A549 (cell line): ENCODE results near the gene CDC45. TPM values are rescaled to one million over a fixed set of nuclear protein-coding genes. Genes with fewer than 3 reads are reported as not detected.

Source experiments
- ATAC-seq, 2 experiments: fragments of 200-7000 bp in 1 of 2; fragments of >200 bp in 1 of 2; cut with Nextera tagmentation in 1 of 2; cut with Tn5 transposase in 1 of 2; 3 replicates each; pipeline versions ENCODE4 v1.8.0 to v1.9.1; 2018 to 2020; ENCODE audit warnings: mild to moderate bottlenecking in 1 of 2, moderate library complexity in 1 of 2
- CTCF ChIA-PET: fragments of 300-600 bp; sonication (Branson Sonifier 250); formaldehyde crosslinking; extraction: SDS; loops from one replicate; lab custom pipeline; 2021; ENCODE audit warnings: antibody characterized with exemption, inconsistent platforms; lab: Yijun Ruan, JAX
- POLR2A ChIA-PET: fragments of 350-600 bp; formaldehyde crosslinking; extraction: SDS; loops from one replicate; lab custom pipeline; 2021; ENCODE audit warnings: antibody characterized with exemption, inconsistent platforms; lab: Yijun Ruan, JAX
- DNase-seq, 2 experiments: peaks; one replicate each; pipeline versions ENCODE4 v3.0.0 to v3.0.0-alpha.2; 2011 to 2016; ENCODE audit warnings: low read depth in 1 of 2, low spot score in 1 of 2
- FAIRE-seq: peaks from 2 replicates; lab custom pipeline; 2011; peaks lifted over from hg19 to GRCh38; lab: Jason Lieb, UNC
- H3K27ac ChIP-seq, 2 experiments: fragments of >200 bp; sonication (Bioruptor Twin); formaldehyde crosslinking; 3 replicates each; pipeline ENCODE4 v1.5.1; 2016 to 2017
- H3K4me1 ChIP-seq: fragments of >200 bp; sonication (Bioruptor Twin); formaldehyde crosslinking; 3 replicates; pipeline ENCODE4 v1.6.1; 2016
- H3K4me2 ChIP-seq: fragments of >200 bp; sonication (Bioruptor Twin); formaldehyde crosslinking; 3 replicates; pipeline ENCODE4 v1.6.1; 2016
- H3K4me3 ChIP-seq: fragments of >200 bp; sonication (Bioruptor Twin); formaldehyde crosslinking; 3 replicates; pipeline ENCODE4 v1.5.1; 2016
- H3K9me3 ChIP-seq: fragments of >200 bp; sonication (Bioruptor Twin); formaldehyde crosslinking; 3 replicates; pipeline ENCODE4 v1.6.1; 2016
- ATOH8 ChIP-seq: fragments of 250-450 bp; sonication (Bioruptor Pico); IDR thresholded peaks from 2 replicates; pipeline ENCODE4 v1.5.0; 2020; ENCODE audit warnings: low read depth, mild to moderate bottlenecking, moderate library complexity
- BHLHE40 ChIP-seq: IDR thresholded peaks from 2 replicates; pipeline ENCODE4 v1.6.1; 2012; ENCODE audit warnings: low read depth, low read length, inconsistent platforms
- CBX2 ChIP-seq: fragments of 200-600 bp; sonication (generic); IDR thresholded peaks from 2 replicates; pipeline ENCODE4 v1.6.1; 2016; ENCODE audit warnings: low read depth, mild to moderate bottlenecking, borderline replicate concordance
- CBX8 ChIP-seq: fragments of 200-600 bp; sonication (generic); IDR thresholded peaks from 2 replicates; pipeline ENCODE4 v1.6.1; 2016
- CHD2 ChIP-seq: fragments of 150-350 bp; IDR thresholded peaks from 2 replicates; pipeline ENCODE4 v1.6.1; 2014; ENCODE audit warnings: low read length; ENCODE audit not compliant: partially characterized antibody
- CHD4 ChIP-seq: fragments of 200-600 bp; sonication (generic); IDR thresholded peaks from 2 replicates; pipeline ENCODE4 v1.6.1; 2016; ENCODE audit warnings: antibody characterized with exemption, mild to moderate bottlenecking, borderline replicate concordance
- ESRRA ChIP-seq: fragments of 150-350 bp; IDR thresholded peaks from 2 replicates; pipeline ENCODE4 v1.6.1; 2014; ENCODE audit warnings: mild to moderate bottlenecking, low read length, borderline replicate concordance
- GATA3 ChIP-seq: IDR thresholded peaks from 2 replicates; pipeline ENCODE4 v1.6.1; 2012; ENCODE audit warnings: borderline replicate concordance
- HES2 ChIP-seq: fragments of >200 bp; sonication (Bioruptor Twin); formaldehyde crosslinking; IDR thresholded peaks from 2 replicates; pipeline ENCODE4 v1.6.1; 2016
- HEYL ChIP-seq: fragments of 250-450 bp; sonication (Bioruptor Pico); IDR thresholded peaks from 2 replicates; pipeline ENCODE4 v1.8.0; 2021; ENCODE audit warnings: mild to moderate bottlenecking, moderate library complexity
- HOXA7 ChIP-seq: fragments of 250-450 bp; sonication (Bioruptor Pico); IDR thresholded peaks from 2 replicates; pipeline ENCODE4 v1.5.0; 2020; ENCODE audit warnings: mild to moderate bottlenecking, moderate library complexity
- HOXB13 ChIP-seq: fragments of 250-450 bp; sonication (Bioruptor Pico); IDR thresholded peaks from 2 replicates; pipeline ENCODE4 v1.5.0; 2020; ENCODE audit warnings: low read depth, mild to moderate bottlenecking, moderate library complexity
- KDM1A ChIP-seq: fragments of 200-600 bp; sonication (generic); IDR thresholded peaks from 2 replicates; pipeline ENCODE4 v1.6.1; 2016; ENCODE audit warnings: low read depth, mild to moderate bottlenecking
- KDM5A ChIP-seq: fragments of 200-600 bp; sonication (generic); IDR thresholded peaks from 2 replicates; pipeline ENCODE4 v1.6.1; 2016; ENCODE audit warnings: antibody characterized with exemption, mild to moderate bottlenecking
- MAFK ChIP-seq: fragments of 450-650 bp; IDR thresholded peaks from 2 replicates; pipeline ENCODE4 v1.6.1; 2014; ENCODE audit not compliant: partially characterized antibody
- MAZ ChIP-seq: fragments of 150-350 bp; IDR thresholded peaks from 2 replicates; pipeline ENCODE4 v1.6.1; 2014; ENCODE audit warnings: antibody characterized with exemption, low read depth, low read length, borderline replicate concordance
- MYC ChIP-seq: IDR thresholded peaks from 2 replicates; pipeline ENCODE4 v1.6.1; 2012; ENCODE audit warnings: mild to moderate bottlenecking, inconsistent platforms, low read length, improper control_type of control experiment, borderline replicate concordance
- POLR2A ChIP-seq: IDR thresholded peaks from 2 replicates; pipeline ENCODE4 v1.6.1; 2012; ENCODE audit warnings: mild to moderate bottlenecking, low read length
- RAD21 ChIP-seq, 2 experiments: fragments of >200 bp in 1 of 2; sonication (Bioruptor Twin) in 1 of 2; formaldehyde crosslinking in 1 of 2; IDR thresholded peaks in 1 of 2; conservative IDR thresholded peaks in 1 of 2; 2 replicates in 1 of 2; 3 replicates in 1 of 2; pipeline ENCODE4 v1.6.1; 2012 to 2018; ENCODE audit warnings: inconsistent platforms in 1 of 2
- RARB ChIP-seq: fragments of 250-450 bp; sonication (Bioruptor Pico); IDR thresholded peaks from 2 replicates; pipeline ENCODE4 v1.8.0; 2021; ENCODE audit warnings: mild to moderate bottlenecking, moderate library complexity
- RFX5 ChIP-seq: fragments of 450-650 bp; IDR thresholded peaks from 2 replicates; pipeline ENCODE4 v1.7.1; 2014; ENCODE audit warnings: antibody characterized with exemption, mild to moderate bottlenecking, moderate library complexity
- RNF2 ChIP-seq: fragments of 200-600 bp; sonication (generic); IDR thresholded peaks from 2 replicates; pipeline ENCODE4 v1.6.1; 2016; ENCODE audit warnings: low read depth, mild to moderate bottlenecking, antibody characterized with exemption, moderate library complexity, borderline replicate concordance
- SREBF2 ChIP-seq: fragments of 450-650 bp; IDR thresholded peaks from 2 replicates; pipeline ENCODE4 v1.6.1; 2014; ENCODE audit warnings: mild to moderate bottlenecking, moderate library complexity
- TFCP2L1 ChIP-seq: fragments of 250-450 bp; sonication (Bioruptor Pico); IDR thresholded peaks from 2 replicates; pipeline ENCODE4 v1.5.0; 2021; ENCODE audit warnings: mild to moderate bottlenecking
- ZSCAN20 ChIP-seq: fragments of 250-450 bp; sonication (Bioruptor Pico); IDR thresholded peaks from 2 replicates; pipeline ENCODE4 v1.8.0; 2022; ENCODE audit warnings: mild to moderate bottlenecking, moderate library complexity
- WGBS: methylation state at CpG from one replicate; pipeline ENCODE4 v1.1.6; 2017; ENCODE audit errors: missing lambda C conversion rate; 5-methylcytosine and 5-hydroxymethylcytosine counted together
- polyA plus RNA-seq, 4 experiments: library from polyadenylated mRNA; depleted of rRNA in 3 of 4; stranded (reverse); fragments of >200 nt; fragmentation: RNase III in 1 of 4; extraction: RNeasy Plus Mini Kit Qiagen cat#74134 plus additional on column Dnase treatment in 1 of 4; gene quantifications; 2 replicates in 3 of 4; 3 replicates in 1 of 4; pipeline ENCODE4 v1.2.3, GENCODE V29; 2011 to 2017
- TF ChIP-seq, protein P1 (sequence below): fragments of 450-650 bp; IDR thresholded peaks from 2 replicates; pipeline ENCODE4 v1.6.1; 2014; ENCODE audit warnings: antibody characterized with exemption
- TF ChIP-seq, protein P2 (sequence below): IDR thresholded peaks from 2 replicates; pipeline ENCODE4 v1.6.1; 2012
- TF ChIP-seq, protein P3 (sequence below): fragments of >200 bp; sonication (Bioruptor Twin); formaldehyde crosslinking; IDR thresholded peaks from 3 replicates; pipeline ENCODE4 v1.6.1; 2016
- TF ChIP-seq, protein P4 (sequence below): IDR thresholded peaks from 2 replicates; pipeline ENCODE4 v1.6.1; 2012

CDC45 gene
- polyA plus RNA-seq, 2 of the 4 experiments (the other 2 are of a cell fraction) = 47.2 to 51.6 TPM

- no peak overlapping the region for H3K27ac ChIP-seq
- H3K9me3 ChIP-seq = no peaks in the 10 kb centered on the region
- no peaks in the 10 kb centered on the region for H3K4me1 ChIP-seq
- 94% methylated on average over 2 of the region's 3 CpGs for WGBS
- DNase-seq = no peak
- ChIA-PET POLR2A (no interaction called here), CTCF (interaction anchor here (1.7 kb wide), 1 partner anchor 131 kb away, joined by 17 read pairs; no protein-coding TSS in a partner anchor)
- no peak for ATAC-seq
- no peak for FAIRE-seq
- H3K4me3 ChIP-seq = no peak overlapping the region
- H3K4me2 ChIP-seq = no peak overlapping the region
- TF ChIP-seq, protein P1, sequence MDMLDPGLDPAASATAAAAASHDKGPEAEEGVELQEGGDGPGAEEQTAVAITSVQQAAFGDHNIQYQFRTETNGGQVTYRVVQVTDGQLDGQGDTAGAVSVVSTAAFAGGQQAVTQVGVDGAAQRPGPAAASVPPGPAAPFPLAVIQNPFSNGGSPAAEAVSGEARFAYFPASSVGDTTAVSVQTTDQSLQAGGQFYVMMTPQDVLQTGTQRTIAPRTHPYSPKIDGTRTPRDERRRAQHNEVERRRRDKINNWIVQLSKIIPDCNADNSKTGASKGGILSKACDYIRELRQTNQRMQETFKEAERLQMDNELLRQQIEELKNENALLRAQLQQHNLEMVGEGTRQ = no peak
- TF ChIP-seq ZSCAN20 (CRISPR knock-in tag) (no peak), MYC (no peak), RFX5 (no peak), HOXA7 (CRISPR knock-in tag) (no peak), POLR2A (no peak), BHLHE40 (no peak), ESRRA (no peak), ATOH8 (CRISPR knock-in tag) (no peak), MAFK (no peak), SREBF2 (no peak), KDM1A (no peak), CBX2 (no peak), RAD21 (conservative IDR thresholded peaks at IDR 0.05 in 1 of 2, IDR thresholded peaks at IDR 0.05 in 1 of 2) (no peak), MAZ (no peak)
- TF ChIP-seq, protein P2, sequence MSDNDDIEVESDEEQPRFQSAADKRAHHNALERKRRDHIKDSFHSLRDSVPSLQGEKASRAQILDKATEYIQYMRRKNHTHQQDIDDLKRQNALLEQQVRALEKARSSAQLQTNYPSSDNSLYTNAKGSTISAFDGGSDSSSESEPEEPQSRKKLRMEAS = no peak
- TF ChIP-seq, protein P3, sequence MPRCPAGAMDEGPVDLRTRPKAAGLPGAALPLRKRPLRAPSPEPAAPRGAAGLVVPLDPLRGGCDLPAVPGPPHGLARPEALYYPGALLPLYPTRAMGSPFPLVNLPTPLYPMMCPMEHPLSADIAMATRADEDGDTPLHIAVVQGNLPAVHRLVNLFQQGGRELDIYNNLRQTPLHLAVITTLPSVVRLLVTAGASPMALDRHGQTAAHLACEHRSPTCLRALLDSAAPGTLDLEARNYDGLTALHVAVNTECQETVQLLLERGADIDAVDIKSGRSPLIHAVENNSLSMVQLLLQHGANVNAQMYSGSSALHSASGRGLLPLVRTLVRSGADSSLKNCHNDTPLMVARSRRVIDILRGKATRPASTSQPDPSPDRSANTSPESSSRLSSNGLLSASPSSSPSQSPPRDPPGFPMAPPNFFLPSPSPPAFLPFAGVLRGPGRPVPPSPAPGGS = no peak
- TF ChIP-seq, protein P4, sequence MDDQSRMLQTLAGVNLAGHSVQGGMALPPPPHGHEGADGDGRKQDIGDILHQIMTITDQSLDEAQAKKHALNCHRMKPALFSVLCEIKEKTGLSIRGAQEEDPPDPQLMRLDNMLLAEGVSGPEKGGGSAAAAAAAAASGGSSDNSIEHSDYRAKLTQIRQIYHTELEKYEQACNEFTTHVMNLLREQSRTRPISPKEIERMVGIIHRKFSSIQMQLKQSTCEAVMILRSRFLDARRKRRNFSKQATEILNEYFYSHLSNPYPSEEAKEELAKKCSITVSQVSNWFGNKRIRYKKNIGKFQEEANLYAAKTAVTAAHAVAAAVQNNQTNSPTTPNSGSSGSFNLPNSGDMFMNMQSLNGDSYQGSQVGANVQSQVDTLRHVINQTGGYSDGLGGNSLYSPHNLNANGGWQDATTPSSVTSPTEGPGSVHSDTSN = no peak
Measured at GRCh38 chr22:19498866-19499190, 19.1 kb downstream of the CDC45 start.

GRCh38 chr22:19499236-19499879 lies 19.6 kb downstream of the CDC45 start:
- ChIA-PET POLR2A (no interaction called here), CTCF (no interaction called here)
- no peak overlapping the region for H3K27ac ChIP-seq
- H3K9me3 ChIP-seq = no peaks in the 10 kb centered on the region
- TF ChIP-seq POLR2A (no peak), KDM5A (no peak), GATA3 (no peak), SREBF2 (no peak), KDM1A (no peak), ZSCAN20 (CRISPR knock-in tag) (no peak), ESRRA (no peak)
- DNase-seq = no peak
- ATAC-seq = no peak
- no peaks in the 10 kb centered on the region for H3K4me1 ChIP-seq
- WGBS = 98% methylated on average over 6 of the region's 7 CpGs
- H3K4me3 ChIP-seq = no peak overlapping the region
- no peak for FAIRE-seq
- no peak overlapping the region for H3K4me2 ChIP-seq

GRCh38 chr22:19499880-19500242 lies 20.1 kb downstream of the CDC45 start:
- POLR2A ChIA-PET = no interaction called here
- FAIRE-seq (no peak), ATAC-seq (no peak), DNase-seq (no peak)
- H3K4me3 ChIP-seq = no peak overlapping the region
- H3K27ac ChIP-seq = no peak overlapping the region
- H3K4me2 ChIP-seq = no peak overlapping the region
- CTCF ChIA-PET = no interaction called here
- no peaks in the 10 kb centered on the region for H3K4me1 ChIP-seq
- 88% methylated on average over 3 of the region's 4 CpGs for WGBS
- no peaks in the 10 kb centered on the region for H3K9me3 ChIP-seq
- no peak for TF ChIP-seq RNF2
- TF ChIP-seq CBX8 = no peak
- no peak for TF ChIP-seq CBX2
- no peak for TF ChIP-seq HOXB13 (CRISPR knock-in tag)
- TF ChIP-seq CHD2 = no peak
- TF ChIP-seq HEYL (CRISPR knock-in tag) = no peak
- TF ChIP-seq RARB (CRISPR knock-in tag) = no peak
- no peak for TF ChIP-seq TFCP2L1 (CRISPR knock-in tag)
- no peak for TF ChIP-seq HES2
- no peak for TF ChIP-seq CHD4
- no peak for TF ChIP-seq ATOH8 (CRISPR knock-in tag)
